Neural cell (in vitro differentiated cells): ENCODE measurements around the gene CD40. TPM values are rescaled to one million over a fixed set of nuclear protein-coding genes. Genes with fewer than 3 reads are reported as not detected.

Experiments
- H2AFZ ChIP-seq: fragments of 200-600, 300-800 bp; sonication (generic), shearing (Covaris generic); 2 replicates; pipeline ENCODE4 v1.6.0; 2014; ENCODE audit warnings: low read depth, mild to moderate bottlenecking, antibody characterized with exemption, low read length, moderate library complexity
- H3F3A ChIP-seq: fragments of 200-600 bp; shearing (Covaris generic); 2 replicates; pipeline ENCODE4 v1.6.1; 2016; ENCODE audit warnings: mild to moderate bottlenecking, moderate library complexity, mixed read lengths, antibody characterized with exemption, low read length; ENCODE audit not compliant: insufficient read depth, poor library complexity, severe bottlenecking
- H3K27ac ChIP-seq: fragments of 200-600, 300-800 bp; sonication (generic), shearing (Covaris generic); 2 replicates; pipeline ENCODE4 v1.5.1; 2014; ENCODE audit warnings: mild to moderate bottlenecking, low read length, moderate library complexity
- H3K27me3 ChIP-seq: fragments of 300-800, 200-600 bp; sonication (generic), shearing (Covaris generic); 2 replicates; pipeline ENCODE4 v1.6.0; 2014; ENCODE audit warnings: mild to moderate bottlenecking, low read depth, low read length, moderate library complexity; ENCODE audit not compliant: insufficient read depth
- H3K36me3 ChIP-seq: fragments of 300-800, 200-600 bp; sonication (generic), shearing (Covaris generic); 2 replicates; pipeline ENCODE4 v1.5.1; 2014; ENCODE audit warnings: mild to moderate bottlenecking, antibody characterized with exemption, low read length, moderate library complexity; ENCODE audit not compliant: insufficient read depth
- H3K4me2 ChIP-seq: fragments of 300-800, 200-600 bp; sonication (generic), shearing (Covaris generic); 2 replicates; pipeline ENCODE4 v1.6.0; 2014; ENCODE audit warnings: mild to moderate bottlenecking, low read length
- H3K4me3 ChIP-seq: fragments of 300-800, 200-600 bp; sonication (generic), shearing (Covaris generic); 2 replicates; pipeline ENCODE4 v1.5.1; 2014; ENCODE audit warnings: mild to moderate bottlenecking, low read length, moderate library complexity
- H3K79me2 ChIP-seq: fragments of 200-600 bp; shearing (Covaris generic); replicated peaks from 2 replicates; pipeline ENCODE4 v1.6.0; 2014; ENCODE audit warnings: mild to moderate bottlenecking, low read length, moderate library complexity; ENCODE audit not compliant: insufficient read depth
- H3K9ac ChIP-seq: fragments of 300-800, 200-600 bp; sonication (generic), shearing (Covaris generic); 2 replicates; pipeline ENCODE4 v1.6.1; 2016; ENCODE audit warnings: mild to moderate bottlenecking, low read length, mixed read lengths
- H3K9me2 ChIP-seq: fragments of 200-600 bp; shearing (Covaris generic); 2 replicates; pipeline ENCODE4 v1.6.1; 2016; ENCODE audit warnings: mild to moderate bottlenecking, low read length, mixed read lengths; ENCODE audit not compliant: insufficient read depth
- H3K9me3 ChIP-seq: fragments of 200-600, 300-800 bp; sonication (generic), shearing (Covaris generic); 2 replicates; pipeline ENCODE4 v1.6.1; 2016; ENCODE audit warnings: mild to moderate bottlenecking, mixed run types, low read length, moderate library complexity, mixed read lengths
- H4K20me1 ChIP-seq: fragments of 200-600 bp; shearing (Covaris generic); 2 replicates; pipeline ENCODE4 v1.6.1; 2016; ENCODE audit warnings: mild to moderate bottlenecking, mixed run types; ENCODE audit not compliant: insufficient read depth
- EP300 ChIP-seq: fragments of 450-650 bp; conservative IDR thresholded peaks from 2 replicates; pipeline ENCODE4 v1.6.1; 2014; ENCODE audit warnings: antibody characterized with exemption, mild to moderate bottlenecking, moderate library complexity; ENCODE audit not compliant: poor library complexity, severe bottlenecking
- EZH2 ChIP-seq: fragments of 200-600, 300-800 bp; shearing (Covaris generic), sonication (generic); IDR thresholded peaks from 2 replicates; pipeline ENCODE4 v1.6.1; 2014; ENCODE audit warnings: antibody characterized with exemption, low read length, borderline replicate concordance, mild to moderate bottlenecking; ENCODE audit not compliant: insufficient read depth, poor library complexity, severe bottlenecking
- MXI1 ChIP-seq: fragments of 450-650 bp; conservative IDR thresholded peaks from 2 replicates; pipeline ENCODE4 v1.6.1; 2014; ENCODE audit warnings: antibody characterized with exemption, mild to moderate bottlenecking; ENCODE audit not compliant: poor library complexity, severe bottlenecking
- POLR2AphosphoS5 ChIP-seq: IDR thresholded peaks from 2 replicates; pipeline ENCODE4 v1.6.1; 2012
- RAD21 ChIP-seq: fragments of 450-650 bp; conservative IDR thresholded peaks from 2 replicates; pipeline ENCODE4 v1.6.1; 2014; ENCODE audit warnings: antibody characterized with exemption, mild to moderate bottlenecking, moderate library complexity
- REST ChIP-seq: IDR thresholded peaks from 2 replicates; pipeline ENCODE4 v1.6.1; 2012; ENCODE audit warnings: borderline replicate concordance
- SMC3 ChIP-seq: fragments of 450-650 bp; conservative IDR thresholded peaks from 2 replicates; pipeline ENCODE4 v1.6.1; 2014; ENCODE audit warnings: antibody characterized with exemption, mild to moderate bottlenecking, moderate library complexity; ENCODE audit not compliant: poor library complexity
- TAF1 ChIP-seq: IDR thresholded peaks from 2 replicates; pipeline ENCODE4 v1.6.1; 2012; ENCODE audit warnings: low read depth
- polyA plus RNA-seq: library from polyadenylated mRNA; depleted of rRNA; stranded (reverse); fragments of >200 nt; gene quantifications from 2 replicates; pipeline ENCODE4 v1.2.3, GENCODE V29; 2014
- TF ChIP-seq, protein P1 (sequence below): fragments of 450-650 bp; IDR thresholded peaks from 2 replicates; pipeline ENCODE4 v1.5.1; 2014; ENCODE audit warnings: antibody characterized with exemption, mild to moderate bottlenecking, moderate library complexity; ENCODE audit not compliant: poor library complexity, severe bottlenecking

The CD40 gene
- polyA plus RNA-seq, 1 donor from 2014 or later: not detected

DNA sequence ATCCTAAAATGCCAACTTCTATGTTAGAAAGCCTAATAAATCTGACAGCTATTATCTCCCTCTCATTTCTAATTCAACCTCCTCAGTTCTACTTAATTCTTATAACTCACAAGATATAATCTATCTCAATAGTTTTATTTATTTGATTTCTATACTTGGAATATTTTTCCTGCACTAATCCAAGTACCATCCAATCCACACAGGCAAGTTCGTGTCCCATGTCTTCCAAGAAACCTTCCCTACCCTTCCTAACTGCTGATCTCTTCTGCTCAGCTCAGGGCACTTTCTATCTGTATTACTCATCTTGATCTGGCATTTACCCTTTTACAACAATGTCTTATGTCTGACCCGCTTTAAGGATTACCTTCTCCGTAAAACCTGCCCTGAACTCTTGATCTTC lies 46.5 kb upstream of the CD40 start:
- TF ChIP-seq SMC3 (no peak), TAF1 (no peak), EZH2 (no peak), POLR2AphosphoS5 (no peak), MXI1 (no peak)
- no peak overlapping the region for H3K27ac ChIP-seq
- no peaks in the 10 kb centered on the region for H3F3A ChIP-seq
- no peak overlapping the region for H3K4me2 ChIP-seq
- H3K4me3 ChIP-seq: no peak overlapping the region
- H3K79me2 ChIP-seq: peaks cover 9% of the 10 kb centered on the region
- no peaks in the 10 kb centered on the region for H4K20me1 ChIP-seq
- no peaks in the 10 kb centered on the region for H3K9me3 ChIP-seq
- peaks cover 17% of the 10 kb centered on the region for H3K36me3 ChIP-seq
- no peak overlapping the region for H3K9ac ChIP-seq
- no peak overlapping the region for H2AFZ ChIP-seq
- H3K9me2 ChIP-seq: no peaks in the 10 kb centered on the region
- H3K27me3 ChIP-seq: no peaks in the 10 kb centered on the region

- no peaks in the 10 kb centered on the region for H3K9me3 ChIP-seq
- H3K4me2 ChIP-seq: no peak overlapping the region
- H3K9ac ChIP-seq: no peak overlapping the region
- H4K20me1 ChIP-seq: no peaks in the 10 kb centered on the region
- H3K9me2 ChIP-seq: no peaks in the 10 kb centered on the region
- H3K36me3 ChIP-seq: peaks cover 9% of the 10 kb centered on the region
- no peaks in the 10 kb centered on the region for H3K27me3 ChIP-seq
- no peak overlapping the region for H2AFZ ChIP-seq
- no peaks in the 10 kb centered on the region for H3F3A ChIP-seq
- TF ChIP-seq RAD21 (no peak), SMC3 (no peak), TAF1 (no peak), EP300 (no peak), POLR2AphosphoS5 (no peak), MXI1 (no peak), REST (no peak), EZH2 (no peak)
- TF ChIP-seq, protein P1, sequence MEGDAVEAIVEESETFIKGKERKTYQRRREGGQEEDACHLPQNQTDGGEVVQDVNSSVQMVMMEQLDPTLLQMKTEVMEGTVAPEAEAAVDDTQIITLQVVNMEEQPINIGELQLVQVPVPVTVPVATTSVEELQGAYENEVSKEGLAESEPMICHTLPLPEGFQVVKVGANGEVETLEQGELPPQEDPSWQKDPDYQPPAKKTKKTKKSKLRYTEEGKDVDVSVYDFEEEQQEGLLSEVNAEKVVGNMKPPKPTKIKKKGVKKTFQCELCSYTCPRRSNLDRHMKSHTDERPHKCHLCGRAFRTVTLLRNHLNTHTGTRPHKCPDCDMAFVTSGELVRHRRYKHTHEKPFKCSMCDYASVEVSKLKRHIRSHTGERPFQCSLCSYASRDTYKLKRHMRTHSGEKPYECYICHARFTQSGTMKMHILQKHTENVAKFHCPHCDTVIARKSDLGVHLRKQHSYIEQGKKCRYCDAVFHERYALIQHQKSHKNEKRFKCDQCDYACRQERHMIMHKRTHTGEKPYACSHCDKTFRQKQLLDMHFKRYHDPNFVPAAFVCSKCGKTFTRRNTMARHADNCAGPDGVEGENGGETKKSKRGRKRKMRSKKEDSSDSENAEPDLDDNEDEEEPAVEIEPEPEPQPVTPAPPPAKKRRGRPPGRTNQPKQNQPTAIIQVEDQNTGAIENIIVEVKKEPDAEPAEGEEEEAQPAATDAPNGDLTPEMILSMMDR: no peak
- no peak overlapping the region for H3K27ac ChIP-seq
- H3K79me2 ChIP-seq: peaks cover 10% of the 10 kb centered on the region
- H3K4me3 ChIP-seq: no peak overlapping the region
Measured at GRCh38 chr20:46073024-46073423, 45.1 kb upstream of the CD40 start.
